Uterus (tissue), 2 donors: Measurements from ENCODE around the gene RNF168.

ENCODE experiments used
- POLR2A ChIP-seq, 2 donors: fragments of 450-650 bp; IDR thresholded peaks; one replicate each; pipeline ENCODE4 v1.6.1; 2016; ENCODE audit warnings: antibody characterized with exemption in 2 of 2, mild to moderate bottlenecking in 1 of 2, moderate library complexity in 1 of 2
- TF ChIP-seq, protein P1 (sequence below), 4 experiments: fragments of 200-600 bp in 2 of 4; fragments of 450-650 bp in 2 of 4; sonication (generic) in 2 of 4; IDR thresholded peaks; one replicate each; pipeline ENCODE4 v1.5.1; 2016 to 2019; ENCODE audit warnings: antibody characterized with exemption in 4 of 4, mild to moderate bottlenecking in 2 of 4, moderate library complexity in 1 of 4

DNA sequence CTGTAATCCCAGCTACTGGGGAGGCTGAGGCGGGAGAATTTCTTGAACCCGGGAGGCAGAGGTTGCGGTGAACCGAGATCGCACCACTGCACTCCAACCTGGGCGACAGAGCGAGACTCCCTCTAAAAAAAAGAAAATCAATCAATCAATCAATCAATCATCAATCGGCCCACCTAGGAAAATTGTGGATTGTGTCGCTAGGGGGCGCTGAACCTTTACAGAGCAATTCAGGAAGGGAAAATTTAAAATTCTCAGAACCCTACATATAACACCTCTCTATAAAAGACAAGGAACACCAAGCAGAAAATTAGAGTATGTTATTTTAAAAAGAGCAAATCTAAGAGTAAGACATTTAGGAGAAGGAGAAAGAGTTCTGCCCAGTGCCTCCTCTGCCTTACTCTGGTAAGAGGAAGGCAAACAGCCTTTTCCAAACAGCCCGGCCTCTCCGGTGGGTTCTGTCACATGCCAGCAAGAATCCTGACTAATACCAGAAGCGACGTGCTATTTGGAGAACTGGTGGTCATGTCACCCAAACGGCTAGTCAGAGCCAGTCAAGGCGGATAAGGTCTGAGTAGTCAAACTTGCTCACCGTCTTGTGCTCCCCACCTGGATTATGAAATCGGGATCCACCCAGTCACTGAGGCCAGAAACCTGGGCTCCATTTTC, 33.9 kb upstream of the RNF168 start:
- TF ChIP-seq, protein P1, sequence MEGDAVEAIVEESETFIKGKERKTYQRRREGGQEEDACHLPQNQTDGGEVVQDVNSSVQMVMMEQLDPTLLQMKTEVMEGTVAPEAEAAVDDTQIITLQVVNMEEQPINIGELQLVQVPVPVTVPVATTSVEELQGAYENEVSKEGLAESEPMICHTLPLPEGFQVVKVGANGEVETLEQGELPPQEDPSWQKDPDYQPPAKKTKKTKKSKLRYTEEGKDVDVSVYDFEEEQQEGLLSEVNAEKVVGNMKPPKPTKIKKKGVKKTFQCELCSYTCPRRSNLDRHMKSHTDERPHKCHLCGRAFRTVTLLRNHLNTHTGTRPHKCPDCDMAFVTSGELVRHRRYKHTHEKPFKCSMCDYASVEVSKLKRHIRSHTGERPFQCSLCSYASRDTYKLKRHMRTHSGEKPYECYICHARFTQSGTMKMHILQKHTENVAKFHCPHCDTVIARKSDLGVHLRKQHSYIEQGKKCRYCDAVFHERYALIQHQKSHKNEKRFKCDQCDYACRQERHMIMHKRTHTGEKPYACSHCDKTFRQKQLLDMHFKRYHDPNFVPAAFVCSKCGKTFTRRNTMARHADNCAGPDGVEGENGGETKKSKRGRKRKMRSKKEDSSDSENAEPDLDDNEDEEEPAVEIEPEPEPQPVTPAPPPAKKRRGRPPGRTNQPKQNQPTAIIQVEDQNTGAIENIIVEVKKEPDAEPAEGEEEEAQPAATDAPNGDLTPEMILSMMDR (IDR thresholded peaks at IDR 0.05) = peak; percentile 25 to 55 (median 48)
- TF ChIP-seq POLR2A (IDR thresholded peaks at IDR 0.05) = no peak
